Stomach (tissue), 9 donors: Measurements from ENCODE around the gene MCUB. TPM values are rescaled to one million over a fixed set of nuclear protein-coding genes. Genes with fewer than 3 reads are reported as not detected.

Source experiments
- DNase-seq, 2 donors: peaks; one replicate each; pipeline versions ENCODE4 v3.0.0 to v3.0.0-alpha.2; 2013 to 2019
- H3K27ac ChIP-seq, 5 donors: fragments of 200-600 bp in 4 of 5; sonication (generic) in 4 of 5; one replicate each; pipeline ENCODE4 v1.5.1; 2013 to 2019; ENCODE audit warnings: mild to moderate bottlenecking in 1 of 5, moderate library complexity in 1 of 5
- H3K27me3 ChIP-seq, 3 donors: fragments of 200-600 bp; sonication (generic); one replicate each; pipeline ENCODE4 v1.5.1; 2017 to 2019; ENCODE audit warnings: mixed run types in 1 of 3
- H3K36me3 ChIP-seq, 4 donors: fragments of 200-600 bp; sonication (generic); 1 replicate in 3 of 4; 2 replicates in 1 of 4; pipeline ENCODE4 v1.5.1; 2016 to 2019
- H3K4me1 ChIP-seq, 4 donors: fragments of 200-600 bp; sonication (generic); one replicate each; pipeline ENCODE4 v1.5.1; 2016 to 2019
- H3K4me3 ChIP-seq, 4 donors: fragments of 200-600 bp; sonication (generic) in 3 of 4; one replicate each; pipeline ENCODE4 v1.5.1; 2016 to 2019; ENCODE audit warnings: mild to moderate bottlenecking in 1 of 4
- H3K9me3 ChIP-seq, 4 donors: fragments of 200-600 bp; sonication (generic); one replicate each; pipeline ENCODE4 v1.5.1; 2016 to 2019
- CTCF ChIP-seq, 7 experiments: fragments of 450-650 bp in 4 of 7; fragments of 200-600 bp in 3 of 7; sonication (generic) in 3 of 7; IDR thresholded peaks; one replicate each; pipeline ENCODE4 v1.5.1; 2016 to 2019; ENCODE audit warnings: antibody characterized with exemption in 7 of 7, control low read depth in 2 of 7, mild to moderate bottlenecking in 1 of 7
- EP300 ChIP-seq: sonication (generic); formaldehyde crosslinking; IDR thresholded peaks from one replicate; pipeline ENCODE4 v1.6.1; 2017; ENCODE audit warnings: antibody characterized with exemption
- POLR2A ChIP-seq, 4 donors: fragments of 450-650 bp; IDR thresholded peaks; one replicate each; pipeline ENCODE4 v1.6.1; 2016; ENCODE audit warnings: antibody characterized with exemption in 4 of 4, control low read depth in 2 of 4, mild to moderate bottlenecking in 1 of 4, moderate library complexity in 1 of 4
- POLR2AphosphoS5 ChIP-seq, 3 donors: sonication (generic); formaldehyde crosslinking; IDR thresholded peaks; one replicate each; pipeline ENCODE4 v1.6.1; 2016; ENCODE audit warnings: antibody characterized with exemption in 3 of 3
- WGBS, 5 donors: extraction: QIAGEN DNeasy Blood & Tissue Kit in 3 of 5; methylation state at CpG; one replicate each; pipeline versions ENCODE4 v1.1.5 to v1.1.7; 2013 to 2018; 5-methylcytosine and 5-hydroxymethylcytosine counted together
- intact Hi-C: fragments of 100-400 bp; cut with DNase I; formaldehyde crosslinking; loops from one replicate; pipeline ENCODE4 v1.15.1; 2023; ENCODE audit warnings: low total_unique reads
- polyA plus RNA-seq, 3 donors: library from polyadenylated mRNA; stranded (reverse); fragments of 200-250 nt; gene quantifications; one replicate each; pipeline ENCODE4 v1.2.3, GENCODE V29; 2013
- total RNA-seq, 5 donors: library from RNA; depleted of rRNA; stranded (reverse); fragments of >200 nt; gene quantifications; one replicate each; pipeline versions ENCODE4 v1.1.0 to v1.2.3, GENCODE V29; 2014 to 2016
- donor health status: healthy with polysubstance abuse.
- donor health status: Bipolar disorder and iron deficiency.
- donor health status: healthy.

Gene MCUB
- total and polyA plus RNA-seq, 8 donors = 0.89 to 37.4 (median 8.4) TPM

GRCh38 chr4:109729718-109730618 is 169.9 kb downstream of the MCUB start, which contains the start of gene PLA2G12A:
PLA2G12A (minus strand) TSS chr4:109730070; CDS start chr4:109729809, 261 bp downstream.
- H3K27ac ChIP-seq = peak within 1 kb of the TSS; percentile 85 to 99 (median 89)
- WGBS, 5 donors = 0% methylated on average over 7 to 83 of the region's 83 CpGs

GRCh38 chr4:109730619-109731545 is 170.8 kb downstream of the MCUB start:
- Histone ChIP-seq H3K36me3 (no peaks in the 10 kb centered on the region), H3K4me3 (peak overlapping the region; percentile 64 to 88 (median 82)), H3K27ac (peak overlapping the region; percentile 84 to 90 (median 88)), H3K9me3 (no peaks in the 10 kb centered on the region), H3K4me1 (peaks cover 0 to 27% (median 19%) of the 10 kb centered on the region in 4 donors), H3K27me3 (no peaks in the 10 kb centered on the region)
- WGBS, 5 donors = 48 to 53% (median 52%) methylated on average over 21 of the region's 21 CpGs
- TF ChIP-seq POLR2A (IDR thresholded peaks at IDR 0.05) (no peak), CTCF (IDR thresholded peaks at IDR 0.05) (no peak), POLR2AphosphoS5 (IDR thresholded peaks at IDR 0.05) (no peak), EP300 (no peak)
- intact Hi-C loops = no loop called here
- no peak for DNase-seq

More at GRCh38 chr4:109729718-109730618, 169.9 kb downstream of the MCUB start, which contains the start of gene PLA2G12A:
- no peaks in the 10 kb centered on the region for H3K27me3 ChIP-seq
- TF ChIP-seq CTCF (IDR thresholded peaks at IDR 0.05) (no peak), EP300 (no peak), POLR2AphosphoS5 (IDR thresholded peaks at IDR 0.05) (peak in 2 of 3 donors; percentile 81 to 89), POLR2A (IDR thresholded peaks at IDR 0.05) (no peak)
- DNase-seq = peak; percentile 94 to 96
- intact Hi-C loops = no loop called here
- H3K36me3 ChIP-seq = no peaks in the 10 kb centered on the region
- no peaks in the 10 kb centered on the region for H3K9me3 ChIP-seq
- peak within 1 kb of the TSS; percentile 64 to 88 (median 82) for H3K4me3 ChIP-seq
- H3K4me1 ChIP-seq = peaks cover 0 to 27% (median 19%) of the 10 kb centered on the region in 4 donors

GRCh38 chr4:109733728-109734127 is 173.7 kb downstream of the MCUB start:
- 85 to 91% (median 85%) methylated on average over 5 of the region's 5 CpGs for WGBS, 5 donors
- H3K4me1 ChIP-seq = peaks cover 0 to 13% (median 11%) of the 10 kb centered on the region in 4 donors
- no peak for DNase-seq
- TF ChIP-seq CTCF (IDR thresholded peaks at IDR 0.05) (no peak), POLR2AphosphoS5 (IDR thresholded peaks at IDR 0.05) (no peak), EP300 (no peak), POLR2A (IDR thresholded peaks at IDR 0.05) (no peak)
- intact Hi-C loops = no loop called here
- H3K27ac ChIP-seq = no peak overlapping the region
- no peak overlapping the region for H3K4me3 ChIP-seq
- H3K27me3 ChIP-seq = no peaks in the 10 kb centered on the region
- H3K9me3 ChIP-seq = no peaks in the 10 kb centered on the region
- H3K36me3 ChIP-seq = no peaks in the 10 kb centered on the region
